MM.1S (cell line): ENCODE results near the gene ARL2BP.

Experiments used
- EZH2phosphoT487 ChIP-seq: fragments of 300-600 bp; sonication (generic); IDR thresholded peaks from 2 replicates; pipeline ENCODE4 v1.6.1; 2018; ENCODE audit warnings: antibody characterized with exemption, low read length
- TF ChIP-seq, protein P1 (sequence below): fragments of 300-600 bp; sonication (generic); IDR thresholded peaks from 2 replicates; pipeline ENCODE4 v1.5.1; 2016; ENCODE audit warnings: antibody characterized with exemption, low read length, mixed read lengths

DNA sequence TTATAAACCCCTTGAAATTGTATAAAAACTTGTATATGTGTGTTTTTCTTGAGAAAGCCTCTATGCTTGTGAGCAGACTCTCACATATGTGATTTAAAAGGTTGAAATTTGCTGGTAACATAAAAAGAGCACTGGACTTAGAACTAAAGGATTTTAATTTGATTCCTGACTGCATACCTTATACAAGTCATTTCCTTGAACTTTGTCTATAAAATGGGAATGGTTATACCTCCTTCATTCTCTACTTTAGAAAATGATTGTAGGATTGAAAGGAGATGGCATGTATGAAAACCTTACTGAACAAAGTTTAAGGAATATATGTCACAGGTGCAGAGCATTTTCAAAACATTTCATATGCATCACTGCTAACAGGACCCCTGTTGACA, 10.4 kb upstream of the ARL2BP start:
- TF ChIP-seq, protein P1, sequence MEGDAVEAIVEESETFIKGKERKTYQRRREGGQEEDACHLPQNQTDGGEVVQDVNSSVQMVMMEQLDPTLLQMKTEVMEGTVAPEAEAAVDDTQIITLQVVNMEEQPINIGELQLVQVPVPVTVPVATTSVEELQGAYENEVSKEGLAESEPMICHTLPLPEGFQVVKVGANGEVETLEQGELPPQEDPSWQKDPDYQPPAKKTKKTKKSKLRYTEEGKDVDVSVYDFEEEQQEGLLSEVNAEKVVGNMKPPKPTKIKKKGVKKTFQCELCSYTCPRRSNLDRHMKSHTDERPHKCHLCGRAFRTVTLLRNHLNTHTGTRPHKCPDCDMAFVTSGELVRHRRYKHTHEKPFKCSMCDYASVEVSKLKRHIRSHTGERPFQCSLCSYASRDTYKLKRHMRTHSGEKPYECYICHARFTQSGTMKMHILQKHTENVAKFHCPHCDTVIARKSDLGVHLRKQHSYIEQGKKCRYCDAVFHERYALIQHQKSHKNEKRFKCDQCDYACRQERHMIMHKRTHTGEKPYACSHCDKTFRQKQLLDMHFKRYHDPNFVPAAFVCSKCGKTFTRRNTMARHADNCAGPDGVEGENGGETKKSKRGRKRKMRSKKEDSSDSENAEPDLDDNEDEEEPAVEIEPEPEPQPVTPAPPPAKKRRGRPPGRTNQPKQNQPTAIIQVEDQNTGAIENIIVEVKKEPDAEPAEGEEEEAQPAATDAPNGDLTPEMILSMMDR = no peak
- TF ChIP-seq EZH2phosphoT487 = no peak
